DOHH2 (cell line): Measurements from ENCODE around the gene ATG2B.

ENCODE experiments used
- H3F3A ChIP-seq: fragments of 200-600 bp; sonication (generic), shearing (Covaris generic); 2 replicates; pipeline ENCODE4 v1.6.0; 2016; ENCODE audit warnings: antibody characterized with exemption, mild to moderate bottlenecking; ENCODE audit not compliant: control insufficient read depth, insufficient read depth
- H3K27ac ChIP-seq: fragments of 200-600 bp; sonication (generic); 2 replicates; pipeline ENCODE4 v1.5.1; 2014; ENCODE audit warnings: low read depth, mild to moderate bottlenecking, low read length, moderate library complexity
- H3K27me3 ChIP-seq: fragments of 200-600 bp; sonication (generic); 2 replicates; pipeline ENCODE4 v1.6.1; 2014; ENCODE audit warnings: mild to moderate bottlenecking, low read length, mixed read lengths; ENCODE audit not compliant: control insufficient read depth
- H3K36me3 ChIP-seq: fragments of 200-600 bp; sonication (generic); 2 replicates; pipeline ENCODE4 v1.6.1; 2014; ENCODE audit warnings: mild to moderate bottlenecking, low read length, moderate library complexity, mixed read lengths; ENCODE audit not compliant: control insufficient read depth
- H3K4me1 ChIP-seq: fragments of 200-600 bp; sonication (generic); 2 replicates; pipeline ENCODE4 v1.6.1; 2014; ENCODE audit warnings: mild to moderate bottlenecking, low read length, mixed read lengths; ENCODE audit not compliant: control insufficient read depth
- H3K4me2 ChIP-seq: fragments of 200-600 bp; sonication (generic); 2 replicates; pipeline ENCODE4 v1.6.0; 2014; ENCODE audit warnings: mild to moderate bottlenecking, low read length, moderate library complexity
- H3K4me3 ChIP-seq: fragments of 200-600 bp; sonication (generic); 2 replicates; pipeline ENCODE4 v1.5.1; 2014; ENCODE audit warnings: mild to moderate bottlenecking, low read length, mixed read lengths
- H3K79me2 ChIP-seq: fragments of 200-600 bp; sonication (generic); 2 replicates; pipeline ENCODE4 v1.6.1; 2014; ENCODE audit warnings: mild to moderate bottlenecking, low read length, mixed read lengths; ENCODE audit not compliant: control insufficient read depth
- H3K9me2 ChIP-seq: fragments of 200-600 bp; sonication (generic); replicated peaks from 2 replicates; pipeline ENCODE4 v1.6.1; 2014; ENCODE audit warnings: mild to moderate bottlenecking, low read length, mixed read lengths; ENCODE audit not compliant: control insufficient read depth
- H3K9me3 ChIP-seq: fragments of 200-600 bp; sonication (generic); 2 replicates; pipeline ENCODE4 v1.6.1; 2014; ENCODE audit warnings: antibody characterized with exemption, low read length, mixed read lengths; ENCODE audit not compliant: control insufficient read depth, insufficient read depth
- H4K20me1 ChIP-seq: fragments of 200-600 bp; sonication (generic); 2 replicates; pipeline ENCODE4 v1.6.0; 2014; ENCODE audit warnings: low read depth, mild to moderate bottlenecking, antibody characterized with exemption, low read length, moderate library complexity; ENCODE audit not compliant: control insufficient read depth, insufficient read depth
- EZH2phosphoT487 ChIP-seq: fragments of 200-600 bp; sonication (generic); IDR thresholded peaks from 2 replicates; pipeline ENCODE4 v1.6.1; 2017; ENCODE audit warnings: borderline replicate concordance, mild to moderate bottlenecking, antibody characterized with exemption, low read length, moderate library complexity, mixed read lengths
- TF ChIP-seq, protein P1 (sequence below): fragments of 200-600 bp; sonication (generic); IDR thresholded peaks from one replicate; pipeline ENCODE4 v1.5.1; 2014; ENCODE audit warnings: antibody characterized with exemption, mild to moderate bottlenecking, low read depth, low read length; ENCODE audit not compliant: poor library complexity, severe bottlenecking

The ATG2B gene

DNA sequence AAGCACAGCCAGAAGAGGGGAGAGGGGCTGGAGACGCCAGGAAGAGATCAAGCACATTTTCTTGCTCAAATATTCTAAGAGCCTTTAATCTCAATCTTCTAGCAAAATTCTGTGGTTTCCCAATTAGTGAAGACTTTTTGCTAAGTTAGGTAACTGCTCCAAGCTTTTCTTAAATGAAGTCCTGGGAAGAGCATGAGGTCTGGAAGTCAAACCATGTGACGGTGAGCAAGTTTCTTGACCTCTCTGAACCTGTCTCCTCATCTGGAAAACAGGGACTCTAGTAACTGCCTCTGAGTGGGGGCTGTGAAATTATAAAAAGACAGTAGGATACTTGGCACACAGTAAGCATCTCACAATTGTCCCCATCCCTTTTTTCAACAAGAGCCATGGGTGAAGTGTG, 83.0 kb downstream of the ATG2B start:
- Histone ChIP-seq H3K27me3 (no peaks in the 10 kb centered on the region), H3K9me3 (no peaks in the 10 kb centered on the region), H3K4me1 (no peaks in the 10 kb centered on the region), H3K4me2 (no peak overlapping the region), H3K79me2 (no peaks in the 10 kb centered on the region), H3K27ac (no peak overlapping the region), H3K9me2 (no peaks in the 10 kb centered on the region), H3F3A (no peaks in the 10 kb centered on the region), H3K4me3 (no peak overlapping the region), H3K36me3 (peaks cover 2% of the 10 kb centered on the region; the same call in 1 of the 2 replicates), H4K20me1 (no peaks in the 10 kb centered on the region)
- TF ChIP-seq, protein P1, sequence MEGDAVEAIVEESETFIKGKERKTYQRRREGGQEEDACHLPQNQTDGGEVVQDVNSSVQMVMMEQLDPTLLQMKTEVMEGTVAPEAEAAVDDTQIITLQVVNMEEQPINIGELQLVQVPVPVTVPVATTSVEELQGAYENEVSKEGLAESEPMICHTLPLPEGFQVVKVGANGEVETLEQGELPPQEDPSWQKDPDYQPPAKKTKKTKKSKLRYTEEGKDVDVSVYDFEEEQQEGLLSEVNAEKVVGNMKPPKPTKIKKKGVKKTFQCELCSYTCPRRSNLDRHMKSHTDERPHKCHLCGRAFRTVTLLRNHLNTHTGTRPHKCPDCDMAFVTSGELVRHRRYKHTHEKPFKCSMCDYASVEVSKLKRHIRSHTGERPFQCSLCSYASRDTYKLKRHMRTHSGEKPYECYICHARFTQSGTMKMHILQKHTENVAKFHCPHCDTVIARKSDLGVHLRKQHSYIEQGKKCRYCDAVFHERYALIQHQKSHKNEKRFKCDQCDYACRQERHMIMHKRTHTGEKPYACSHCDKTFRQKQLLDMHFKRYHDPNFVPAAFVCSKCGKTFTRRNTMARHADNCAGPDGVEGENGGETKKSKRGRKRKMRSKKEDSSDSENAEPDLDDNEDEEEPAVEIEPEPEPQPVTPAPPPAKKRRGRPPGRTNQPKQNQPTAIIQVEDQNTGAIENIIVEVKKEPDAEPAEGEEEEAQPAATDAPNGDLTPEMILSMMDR: no peak
- TF ChIP-seq EZH2phosphoT487: no peak

DNA sequence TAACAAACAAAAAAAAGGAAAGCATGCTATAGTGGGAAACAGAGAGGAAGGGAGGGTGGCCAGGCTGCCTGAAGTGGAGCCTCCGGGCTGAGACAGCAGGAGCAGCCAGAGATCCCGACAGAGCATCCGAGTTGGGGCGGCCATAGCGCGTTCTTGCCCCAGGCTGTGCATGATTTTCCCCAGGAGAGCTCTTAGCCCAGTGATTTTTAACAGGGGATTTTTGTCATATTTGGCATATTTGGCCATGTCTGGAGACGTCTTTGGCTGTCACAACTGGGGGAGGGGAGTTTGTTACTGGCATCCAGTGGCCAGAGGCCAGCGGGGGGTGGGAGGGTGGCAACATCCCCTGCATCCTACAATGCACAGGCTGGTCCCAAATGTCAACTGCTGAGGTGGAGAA, 83.6 kb downstream of the ATG2B start:
- Histone ChIP-seq H4K20me1 (no peaks in the 10 kb centered on the region), H3F3A (no peaks in the 10 kb centered on the region), H3K4me2 (no peak overlapping the region), H3K27me3 (peaks cover 5% of the 10 kb centered on the region; the same call in 1 of the 2 replicates), H3K36me3 (peaks cover 2% of the 10 kb centered on the region; the same call in 1 of the 2 replicates), H3K4me1 (no peaks in the 10 kb centered on the region), H3K27ac (no peak overlapping the region), H3K9me2 (no peaks in the 10 kb centered on the region), H3K79me2 (no peaks in the 10 kb centered on the region), H3K9me3 (no peaks in the 10 kb centered on the region), H3K4me3 (no peak overlapping the region)
- no peak for TF ChIP-seq EZH2phosphoT487
- TF ChIP-seq, protein P1: no peak

DNA sequence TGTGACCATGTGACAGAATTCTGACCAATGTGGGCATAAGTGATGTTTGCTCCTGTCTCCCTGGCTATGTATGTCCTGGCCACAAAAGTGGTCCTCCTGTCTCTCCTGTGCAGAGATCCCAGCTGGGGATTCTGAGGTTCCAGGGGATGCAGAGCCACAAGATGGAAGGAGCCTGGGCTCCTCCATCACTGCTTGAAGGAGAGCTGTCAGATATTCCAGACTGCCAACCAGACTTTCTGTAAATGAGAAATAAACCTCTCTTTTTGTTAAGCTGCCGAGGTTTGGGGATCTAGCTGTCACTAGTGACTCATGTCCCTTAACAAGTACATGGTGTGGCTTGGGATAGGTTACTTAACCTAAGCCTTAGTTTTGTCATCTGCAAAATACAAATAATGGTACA, 85.3 kb downstream of the ATG2B start:
- Histone ChIP-seq H3K79me2 (no peaks in the 10 kb centered on the region), H4K20me1 (no peaks in the 10 kb centered on the region), H3K4me2 (no peak overlapping the region), H3K27me3 (peaks cover 5% of the 10 kb centered on the region; the same call in 1 of the 2 replicates), H3K4me3 (no peak overlapping the region), H3K4me1 (no peaks in the 10 kb centered on the region), H3F3A (no peaks in the 10 kb centered on the region), H3K36me3 (no peaks in the 10 kb centered on the region), H3K27ac (no peak overlapping the region), H3K9me2 (no peaks in the 10 kb centered on the region), H3K9me3 (no peaks in the 10 kb centered on the region)
- TF ChIP-seq, protein P1: no peak
